ENCODE data around the gene COX7B2. TPM values are rescaled to one million over a fixed set of nuclear protein-coding genes. Genes with fewer than 3 reads are reported as not detected.

Gene COX7B2
- total and polyA plus RNA-seq, 10 of the 15 experiments (the other 5 are each of a cell fraction or from before 2014, with no cell fraction given) = not detected

DNA sequence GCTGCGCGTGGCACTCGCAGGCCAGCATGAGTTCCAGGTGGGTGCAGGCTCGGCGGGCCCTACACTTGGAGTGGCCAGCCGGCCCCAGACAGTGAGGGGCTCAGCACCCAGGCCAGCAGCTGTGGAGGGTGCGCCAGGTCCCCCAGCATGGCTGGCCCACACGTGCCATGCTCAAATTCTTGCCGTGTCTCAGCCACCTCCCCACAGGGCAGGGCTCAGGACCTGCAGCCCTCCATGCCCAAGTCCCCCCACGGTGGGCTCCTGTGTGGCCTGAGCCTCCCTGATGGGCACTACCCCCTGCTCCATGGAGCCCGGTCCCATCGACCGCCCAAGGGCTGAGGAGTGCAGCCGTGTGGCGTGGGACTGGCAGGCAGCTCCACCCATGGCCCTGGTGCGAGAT, 210.2 kb downstream of the COX7B2 start:
- Histone ChIP-seq H3K4me1 (ENCODE audit: control insufficient read depth, insufficient read depth, low read length) (no peaks in the 10 kb centered on the region), H3K27me3 (replicated peaks in 1 of 2; ENCODE audit: control insufficient read depth in 2 of 2, insufficient read depth in 2 of 2, low read length in 1 of 2) (no peaks in the 10 kb centered on the region), H3K27ac (ENCODE audit: control insufficient read depth, insufficient read depth) (no peak overlapping the region), H3K36me3 (ENCODE audit: control insufficient read depth in 2 of 2, insufficient read depth in 2 of 2, low read length in 1 of 2) (no peaks in the 10 kb centered on the region), H3K9ac (ENCODE audit: control insufficient read depth, insufficient read depth, low read length) (no peak overlapping the region), H3K4me3 (no peak overlapping the region), H3K4me2 (ENCODE audit: control insufficient read depth, insufficient read depth) (no peak overlapping the region), H3K9me3 (replicated peaks; ENCODE audit: control insufficient read depth, insufficient read depth, low read length) (no peaks in the 10 kb centered on the region), H3K79me2 (ENCODE audit: control insufficient read depth, insufficient read depth, low read length) (no peaks in the 10 kb centered on the region), H2AFZ (ENCODE audit: control insufficient read depth, low read depth, low read length) (no peak overlapping the region), H4K20me1 (ENCODE audit: control insufficient read depth, insufficient read depth) (no peaks in the 10 kb centered on the region)
- intact Hi-C loops (cut with micrococcal nuclease; ENCODE audit: unreplicated experiment) (no loop called here), in situ Hi-C loops (cut with MboI) (no loop called here)
- ChIA-PET POLR2A (no interaction called here), SMC1A (ENCODE audit: uncharacterized antibody, unreplicated experiment) (no interaction called here), CTCF (no interaction called here), RAD21 (ENCODE audit: unreplicated experiment) (no interaction called here)
- no TSS peak for BruUV-seq (replicated peaks)
- 62% methylated on average over 14 of the region's 16 CpGs for WGBS (ENCODE audit: insufficient coverage, insufficient replicate concordance, low lambda C conversion rate, missing lambda C conversion rate)
- FAIRE-seq = no peak
- no peak for DNase-seq (ENCODE audit: low read depth, low spot score)
- no peak for ATAC-seq
- TF ChIP-seq, protein P1, sequence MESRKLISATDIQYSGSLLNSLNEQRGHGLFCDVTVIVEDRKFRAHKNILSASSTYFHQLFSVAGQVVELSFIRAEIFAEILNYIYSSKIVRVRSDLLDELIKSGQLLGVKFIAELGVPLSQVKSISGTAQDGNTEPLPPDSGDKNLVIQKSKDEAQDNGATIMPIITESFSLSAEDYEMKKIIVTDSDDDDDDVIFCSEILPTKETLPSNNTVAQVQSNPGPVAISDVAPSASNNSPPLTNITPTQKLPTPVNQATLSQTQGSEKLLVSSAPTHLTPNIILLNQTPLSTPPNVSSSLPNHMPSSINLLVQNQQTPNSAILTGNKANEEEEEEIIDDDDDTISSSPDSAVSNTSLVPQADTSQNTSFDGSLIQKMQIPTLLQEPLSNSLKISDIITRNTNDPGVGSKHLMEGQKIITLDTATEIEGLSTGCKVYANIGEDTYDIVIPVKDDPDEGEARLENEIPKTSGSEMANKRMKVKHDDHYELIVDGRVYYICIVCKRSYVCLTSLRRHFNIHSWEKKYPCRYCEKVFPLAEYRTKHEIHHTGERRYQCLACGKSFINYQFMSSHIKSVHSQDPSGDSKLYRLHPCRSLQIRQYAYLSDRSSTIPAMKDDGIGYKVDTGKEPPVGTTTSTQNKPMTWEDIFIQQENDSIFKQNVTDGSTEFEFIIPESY (IDR thresholded peaks at IDR 0.05) = no peak
- TF ChIP-seq CBFB (IDR thresholded peaks at IDR 0.05; ENCODE audit: low read depth) (no peak), RELA (IDR thresholded peaks at IDR 0.05; ENCODE audit: borderline replicate concordance, partially characterized antibody) (no peak), ZNF274 (IDR thresholded peaks at IDR 0.05; ENCODE audit: insufficient read depth, insufficient read length) (no peak), SRF (IDR thresholded peaks at IDR 0.05; ENCODE audit: low read depth in 2 of 2, low read length in 2 of 2) (no peak), IRF4 (IDR thresholded peaks at IDR 0.05; ENCODE audit: low read depth, low read length) (no peak), HDAC2 (IDR thresholded peaks at IDR 0.05) (no peak), NR2F1 (conservative IDR thresholded peaks at IDR 0.05) (no peak), ZNF217 (IDR thresholded peaks at IDR 0.05) (no peak), CHD2 (IDR thresholded peaks at IDR 0.05; ENCODE audit: borderline replicate concordance, low read depth, low read length) (no peak), ZNF24 (IDR thresholded peaks at IDR 0.05) (no peak), PAX5 (IDR thresholded peaks at IDR 0.05; ENCODE audit: borderline replicate concordance, low read depth, low read length) (no peak), FOXK2 (IDR thresholded peaks at IDR 0.05) (no peak), BMI1 (IDR thresholded peaks at IDR 0.05; ENCODE audit: borderline replicate concordance) (no peak)
- TF ChIP-seq, protein P2, sequence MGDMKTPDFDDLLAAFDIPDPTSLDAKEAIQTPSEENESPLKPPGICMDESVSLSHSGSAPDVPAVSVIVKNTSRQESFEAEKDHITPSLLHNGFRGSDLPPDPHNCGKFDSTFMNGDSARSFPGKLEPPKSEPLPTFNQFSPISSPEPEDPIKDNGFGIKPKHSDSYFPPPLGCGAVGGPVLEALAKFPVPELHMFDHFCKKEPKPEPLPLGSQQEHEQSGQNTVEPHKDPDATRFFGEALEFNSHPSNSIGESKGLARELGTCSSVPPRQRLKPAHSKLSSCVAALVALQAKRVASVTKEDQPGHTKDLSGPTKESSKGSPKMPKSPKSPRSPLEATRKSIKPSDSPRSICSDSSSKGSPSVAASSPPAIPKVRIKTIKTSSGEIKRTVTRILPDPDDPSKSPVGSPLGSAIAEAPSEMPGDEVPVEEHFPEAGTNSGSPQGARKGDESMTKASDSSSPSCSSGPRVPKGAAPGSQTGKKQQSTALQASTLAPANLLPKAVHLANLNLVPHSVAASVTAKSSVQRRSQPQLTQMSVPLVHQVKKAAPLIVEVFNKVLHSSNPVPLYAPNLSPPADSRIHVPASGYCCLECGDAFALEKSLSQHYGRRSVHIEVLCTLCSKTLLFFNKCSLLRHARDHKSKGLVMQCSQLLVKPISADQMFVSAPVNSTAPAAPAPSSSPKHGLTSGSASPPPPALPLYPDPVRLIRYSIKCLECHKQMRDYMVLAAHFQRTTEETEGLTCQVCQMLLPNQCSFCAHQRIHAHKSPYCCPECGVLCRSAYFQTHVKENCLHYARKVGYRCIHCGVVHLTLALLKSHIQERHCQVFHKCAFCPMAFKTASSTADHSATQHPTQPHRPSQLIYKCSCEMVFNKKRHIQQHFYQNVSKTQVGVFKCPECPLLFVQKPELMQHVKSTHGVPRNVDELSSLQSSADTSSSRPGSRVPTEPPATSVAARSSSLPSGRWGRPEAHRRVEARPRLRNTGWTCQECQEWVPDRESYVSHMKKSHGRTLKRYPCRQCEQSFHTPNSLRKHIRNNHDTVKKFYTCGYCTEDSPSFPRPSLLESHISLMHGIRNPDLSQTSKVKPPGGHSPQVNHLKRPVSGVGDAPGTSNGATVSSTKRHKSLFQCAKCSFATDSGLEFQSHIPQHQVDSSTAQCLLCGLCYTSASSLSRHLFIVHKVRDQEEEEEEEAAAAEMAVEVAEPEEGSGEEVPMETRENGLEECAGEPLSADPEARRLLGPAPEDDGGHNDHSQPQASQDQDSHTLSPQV (IDR thresholded peaks at IDR 0.05) = no peak
- TF ChIP-seq, protein P3, sequence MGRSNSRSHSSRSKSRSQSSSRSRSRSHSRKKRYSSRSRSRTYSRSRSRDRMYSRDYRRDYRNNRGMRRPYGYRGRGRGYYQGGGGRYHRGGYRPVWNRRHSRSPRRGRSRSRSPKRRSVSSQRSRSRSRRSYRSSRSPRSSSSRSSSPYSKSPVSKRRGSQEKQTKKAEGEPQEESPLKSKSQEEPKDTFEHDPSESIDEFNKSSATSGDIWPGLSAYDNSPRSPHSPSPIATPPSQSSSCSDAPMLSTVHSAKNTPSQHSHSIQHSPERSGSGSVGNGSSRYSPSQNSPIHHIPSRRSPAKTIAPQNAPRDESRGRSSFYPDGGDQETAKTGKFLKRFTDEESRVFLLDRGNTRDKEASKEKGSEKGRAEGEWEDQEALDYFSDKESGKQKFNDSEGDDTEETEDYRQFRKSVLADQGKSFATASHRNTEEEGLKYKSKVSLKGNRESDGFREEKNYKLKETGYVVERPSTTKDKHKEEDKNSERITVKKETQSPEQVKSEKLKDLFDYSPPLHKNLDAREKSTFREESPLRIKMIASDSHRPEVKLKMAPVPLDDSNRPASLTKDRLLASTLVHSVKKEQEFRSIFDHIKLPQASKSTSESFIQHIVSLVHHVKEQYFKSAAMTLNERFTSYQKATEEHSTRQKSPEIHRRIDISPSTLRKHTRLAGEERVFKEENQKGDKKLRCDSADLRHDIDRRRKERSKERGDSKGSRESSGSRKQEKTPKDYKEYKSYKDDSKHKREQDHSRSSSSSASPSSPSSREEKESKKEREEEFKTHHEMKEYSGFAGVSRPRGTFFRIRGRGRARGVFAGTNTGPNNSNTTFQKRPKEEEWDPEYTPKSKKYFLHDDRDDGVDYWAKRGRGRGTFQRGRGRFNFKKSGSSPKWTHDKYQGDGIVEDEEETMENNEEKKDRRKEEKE (IDR thresholded peaks at IDR 0.05) = no peak
